ENCODE data around the gene PLEKHG2. TPM values are rescaled to one million over a fixed set of nuclear protein-coding genes. Genes with fewer than 3 reads are reported as not detected.

Gene PLEKHG2
- total and polyA plus RNA-seq, 10 donors = 8.9 to 107 (median 35.2) TPM

- intact Hi-C loops (cut with DNase I; ENCODE audit: low total_unique reads) = no loop called here
- 19 to 39% (median 27%) methylated on average over 13 to 17 of the region's 17 CpGs for WGBS, 5 donors
- peak; percentile 98 for DNase-seq
- peak; percentile 86 to 94 (median 89) for TF ChIP-seq POLR2AphosphoS5 (IDR thresholded peaks at IDR 0.05)
- peak; percentile 98 to 99 (median 99) for TF ChIP-seq CTCF (IDR thresholded peaks at IDR 0.05 in 8 of 11, conservative IDR thresholded peaks at IDR 0.05 in 3 of 11)
- peak in 1 of 3 donors; percentile 15 for TF ChIP-seq POLR2A (IDR thresholded peaks at IDR 0.05)
- Histone ChIP-seq H3K27me3 (replicated peaks in 1 of 7) (no peaks in the 10 kb centered on the region), H3K4me1 (peaks cover 45 to 85% (median 67%) of the 10 kb centered on the region in 6 donors), H3K4me3 (peak overlapping the region in 4 of 8 donors; percentile 1 to 62 (median 14)), H3K27ac (peak overlapping the region; percentile 83 to 100 (median 98)), H3K36me3 (peaks cover 0 to 56% (median 35%) of the 10 kb centered on the region in 6 donors), H3K9me3 (no peaks in the 10 kb centered on the region)
These were observed 14.8 kb upstream of the PLEKHG2 start for GRCh38 chr19:39397360-39398296.

GRCh38 chr19:39398297-39398864 lies 14.1 kb upstream of the PLEKHG2 start:
- H3K4me3 ChIP-seq = peak overlapping the region in 4 of 8 donors; percentile 1 to 62 (median 14)
- TF ChIP-seq POLR2A (IDR thresholded peaks at IDR 0.05) (no peak), CTCF (IDR thresholded peaks at IDR 0.05 in 8 of 11, conservative IDR thresholded peaks at IDR 0.05 in 3 of 11) (peak in 1 of 11 experiments; percentile 5), POLR2AphosphoS5 (IDR thresholded peaks at IDR 0.05) (peak; percentile 69 to 87 (median 84))
- peaks cover 0 to 48% (median 29%) of the 10 kb centered on the region in 6 donors for H3K36me3 ChIP-seq
- no peaks in the 10 kb centered on the region for H3K9me3 ChIP-seq
- H3K27ac ChIP-seq = peak overlapping the region; percentile 83 to 100 (median 98)
- no peaks in the 10 kb centered on the region for H3K27me3 ChIP-seq (replicated peaks in 1 of 7)
- H3K4me1 ChIP-seq = peaks cover 45 to 85% (median 71%) of the 10 kb centered on the region in 6 donors
- intact Hi-C loops (cut with DNase I; ENCODE audit: low total_unique reads) = no loop called here
- 31 to 56% (median 48%) methylated on average over 8 to 11 of the region's 11 CpGs for WGBS, 5 donors
- peak; percentile 95 for DNase-seq

GRCh38 chr19:39399668-39400050 lies 12.8 kb upstream of the PLEKHG2 start:
- no peaks in the 10 kb centered on the region for H3K27me3 ChIP-seq (replicated peaks in 1 of 7)
- TF ChIP-seq POLR2A (IDR thresholded peaks at IDR 0.05) = no peak
- peak in 1 of 3 donors; percentile 13 for TF ChIP-seq POLR2AphosphoS5 (IDR thresholded peaks at IDR 0.05)
- H3K36me3 ChIP-seq = peaks cover 0 to 36% (median 17%) of the 10 kb centered on the region in 6 donors
- WGBS, 5 donors = 93 to 98% (median 97%) methylated on average over 4 of the region's 4 CpGs
- DNase-seq = no peak
- H3K9me3 ChIP-seq = no peaks in the 10 kb centered on the region
- H3K27ac ChIP-seq = peak overlapping the region; percentile 83 to 100 (median 98)
- intact Hi-C loops (cut with DNase I; ENCODE audit: low total_unique reads) = no loop called here
- peaks cover 51 to 87% (median 78%) of the 10 kb centered on the region in 6 donors for H3K4me1 ChIP-seq
- H3K4me3 ChIP-seq = peak overlapping the region in 1 of 8 donors; percentile 15

- TF ChIP-seq POLR2AphosphoS5 (IDR thresholded peaks at IDR 0.05) (no peak), POLR2A (IDR thresholded peaks at IDR 0.05) (no peak), CTCF (IDR thresholded peaks at IDR 0.05 in 8 of 11, conservative IDR thresholded peaks at IDR 0.05 in 3 of 11) (no peak)
- Histone ChIP-seq H3K9me3 (no peaks in the 10 kb centered on the region), H3K4me3 (no peak overlapping the region), H3K27ac (peak overlapping the region; percentile 24 to 100 (median 99)), H3K27me3 (replicated peaks in 1 of 7) (no peaks in the 10 kb centered on the region), H3K4me1 (peaks cover 54 to 87% (median 80%) of the 10 kb centered on the region in 6 donors), H3K36me3 (peaks cover 0 to 32% (median 13%) of the 10 kb centered on the region in 6 donors)
- intact Hi-C loops (cut with DNase I; ENCODE audit: low total_unique reads) = no loop called here
- 79 to 89% (median 85%) methylated on average over 4 of the region's 4 CpGs for WGBS, 5 donors
- DNase-seq = no peak
These were observed 12.4 kb upstream of the PLEKHG2 start for GRCh38 chr19:39400061-39400460.

All from spleen (tissue), 11 donors.